H1 (cell line): ENCODE data around the gene HOXC13. TPM values are rescaled to one million over a fixed set of nuclear protein-coding genes. Genes with fewer than 3 reads are reported as not detected.

ENCODE experiments used
- CBX8 ChIP-seq: fragments of 300-800, 300-1000 bp; sonication (generic); IDR thresholded peaks from 2 replicates; pipeline ENCODE4 v1.7.1; 2016; ENCODE audit warnings: low read depth, low read length, borderline replicate concordance
- CHD1 ChIP-seq: IDR thresholded peaks from 2 replicates; pipeline ENCODE4 v1.6.1; 2012; ENCODE audit warnings: low read depth, low read length, improper control_type of control experiment
- CTCF ChIP-seq, 3 experiments: IDR thresholded peaks; 1 replicate in 2 of 3; 2 replicates in 1 of 3; pipeline versions ENCODE4 v1.5.1 to v1.6.1; 2011; ENCODE audit warnings: low read length in 3 of 3, mild to moderate bottlenecking in 3 of 3, inconsistent platforms in 2 of 3, low read depth in 1 of 3, moderate library complexity in 1 of 3; ENCODE audit not compliant: insufficient read depth in 1 of 3; ENCODE audit errors: control extremely low read depth in 1 of 3
- EP300 ChIP-seq, 2 experiments: IDR thresholded peaks; 1 replicate in 1 of 2; 2 replicates in 1 of 2; pipeline ENCODE4 v1.6.1; 2011 to 2012; ENCODE audit warnings: low read depth in 2 of 2, low read length in 2 of 2, mild to moderate bottlenecking in 2 of 2, borderline replicate concordance in 1 of 2, inconsistent platforms in 1 of 2, moderate library complexity in 1 of 2
- GABPA ChIP-seq: IDR thresholded peaks from 2 replicates; pipeline ENCODE4 v1.6.1; 2011; ENCODE audit warnings: mild to moderate bottlenecking, low read length, moderate library complexity, borderline replicate concordance; ENCODE audit not compliant: insufficient read depth
- GTF2F1 ChIP-seq: IDR thresholded peaks from 2 replicates; pipeline ENCODE4 v1.6.1; 2012; ENCODE audit warnings: low read depth, low read length, improper control_type of control experiment, borderline replicate concordance
- HDAC2 ChIP-seq, 2 experiments: fragments of 300-600 bp in 1 of 2; sonication (generic) in 1 of 2; IDR thresholded peaks; 2 replicates each; pipeline ENCODE4 v1.6.1; 2011 to 2012; ENCODE audit warnings: low read depth in 2 of 2, low read length in 2 of 2, mild to moderate bottlenecking in 2 of 2, moderate library complexity in 2 of 2, borderline replicate concordance in 1 of 2, inconsistent platforms in 1 of 2
- JUND ChIP-seq: IDR thresholded peaks from 2 replicates; pipeline ENCODE4 v1.6.1; 2011; ENCODE audit warnings: mild to moderate bottlenecking, improper control_type of control experiment, low read length
- MAX ChIP-seq: IDR thresholded peaks from 2 replicates; pipeline ENCODE4 v1.6.1; 2012; ENCODE audit warnings: inconsistent platforms
- NANOG ChIP-seq: IDR thresholded peaks from 2 replicates; pipeline ENCODE4 v1.6.1; 2011; ENCODE audit warnings: low read length, low read depth, mild to moderate bottlenecking, inconsistent platforms; ENCODE audit not compliant: insufficient read depth, poor library complexity, severe bottlenecking
- POU5F1 ChIP-seq: IDR thresholded peaks from 2 replicates; pipeline ENCODE4 v1.6.1; 2011; ENCODE audit warnings: low read depth, mild to moderate bottlenecking, low read length, moderate library complexity
- RFX5 ChIP-seq: IDR thresholded peaks from 2 replicates; pipeline ENCODE4 v1.6.1; 2011; ENCODE audit warnings: low read depth, low read length, improper control_type of control experiment, borderline replicate concordance
- RNF2 ChIP-seq: fragments of 200-900, 300-1000 bp; sonication (generic); IDR thresholded peaks from 2 replicates; pipeline ENCODE4 v1.7.1; 2016; ENCODE audit warnings: borderline replicate concordance, low read depth, mild to moderate bottlenecking, antibody characterized with exemption, low read length; ENCODE audit not compliant: poor library complexity, severe bottlenecking; ENCODE audit errors: missing control alignments
- SIRT6 ChIP-seq: IDR thresholded peaks from one replicate; pipeline ENCODE4 v1.7.1; 2012; ENCODE audit warnings: low read length, inconsistent platforms
- SIX5 ChIP-seq: IDR thresholded peaks from 2 replicates; pipeline ENCODE4 v1.6.1; 2011; ENCODE audit warnings: mild to moderate bottlenecking, low read depth, low read length
- SP1 ChIP-seq: IDR thresholded peaks from 2 replicates; pipeline ENCODE4 v1.6.1; 2011; ENCODE audit warnings: low read depth, low read length
- SUZ12 ChIP-seq: fragments of 200-600 bp; sonication (generic); IDR thresholded peaks from 2 replicates; pipeline ENCODE4 v1.6.1; 2012; ENCODE audit warnings: mild to moderate bottlenecking, inconsistent platforms, low read length, moderate library complexity, mixed read lengths
- TEAD4 ChIP-seq: IDR thresholded peaks from 2 replicates; pipeline ENCODE4 v1.6.1; 2012; ENCODE audit warnings: low read depth, low read length, inconsistent platforms, mixed read lengths
- polyA plus RNA-seq, 7 experiments: library from polyadenylated mRNA; depleted of rRNA in 3 of 7; stranded (reverse) in 5 of 7; unstranded in 2 of 7; fragments of >200 nt in 5 of 7; fragments of 200-250 nt in 2 of 7; gene quantifications; 1 replicate in 5 of 7; 2 replicates in 1 of 7; 4 replicates in 1 of 7; pipeline versions ENCODE4 v1.2.1 to v1.2.3, GENCODE V29; 2011 to 2013; ENCODE audit warnings: missing spikeins in 2 of 7, mixed read lengths in 2 of 7
- total RNA-seq: library from RNA; stranded (reverse); fragmentation: NEBNext Ultra II Directional; extraction: Animal tissue kit (Norgen Biotek cat#: 25700); gene quantifications from 2 replicates; pipeline ENCODE4 v1.2.1, GENCODE V29; 2021

Gene HOXC13
- total and polyA plus RNA-seq, 2 of the 8 experiments (the other 6 are each of a cell fraction or from before 2014, with no cell fraction given), result 0.02 TPM; not detected in 1

GRCh38 chr12:53956251-53956887 lies 17.7 kb downstream of the HOXC13 start (continued):
- no peak for TF ChIP-seq EP300 (IDR thresholded peaks at IDR 0.05; ENCODE audit: borderline replicate concordance in 1 of 2, low read depth in 2 of 2, low read length in 2 of 2)
- no peak for TF ChIP-seq TEAD4
- no peak for TF ChIP-seq JUND
- TF ChIP-seq RFX5, result no peak
- no peak for TF ChIP-seq POU5F1
- TF ChIP-seq GTF2F1, result no peak
- no peak for TF ChIP-seq NANOG
- TF ChIP-seq CBX8, result no peak
- no peak for TF ChIP-seq HDAC2 (IDR thresholded peaks at IDR 0.05; ENCODE audit: borderline replicate concordance in 1 of 2, low read depth in 2 of 2, low read length in 2 of 2)
- TF ChIP-seq CTCF (IDR thresholded peaks at IDR 0.05; ENCODE audit: control extremely low read depth in 1 of 3, insufficient read depth in 1 of 3, low read depth in 1 of 3, low read length in 3 of 3), result no peak
- TF ChIP-seq SIX5, result no peak
- peak; percentile 84 for TF ChIP-seq RNF2
- no peak for TF ChIP-seq SIRT6
- TF ChIP-seq SP1, result no peak
- TF ChIP-seq MAX, result no peak
- TF ChIP-seq SUZ12, result peak; percentile 17
- TF ChIP-seq GABPA, result no peak
- TF ChIP-seq CHD1, result no peak
